Activated gamma-delta T cell treated with Interleukin-2 at 50 U/mL for 16 hours (primary cell): ENCODE measurements around the gene BMP2K.
A peak's percentile ranks its signal among the peaks of the same experiment; 100 is the strongest.

Source experiments
- DNase-seq: peaks from one replicate; pipeline ENCODE4 v3.0.0-alpha.2; 2020

Gene BMP2K

DNA sequence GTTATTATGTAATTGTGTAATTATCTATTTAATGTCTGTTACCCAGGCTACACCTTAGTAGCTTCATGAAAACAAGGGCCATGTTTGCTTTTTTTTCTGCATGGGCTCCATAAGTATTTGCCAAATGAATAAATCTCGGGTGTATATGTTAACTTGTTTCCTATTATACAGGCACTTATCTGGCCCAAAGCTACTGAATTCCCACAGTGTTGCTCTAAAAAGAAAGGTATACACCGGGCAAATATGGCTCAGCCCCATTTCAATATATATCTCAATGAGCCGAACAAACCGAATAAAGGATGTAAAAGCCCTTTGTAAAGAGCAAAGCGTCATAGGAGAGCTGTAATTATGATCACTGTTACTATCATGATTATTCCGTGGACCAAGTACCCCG lies 162.3 kb downstream of the BMP2K start:
- no peak for DNase-seq

DNA sequence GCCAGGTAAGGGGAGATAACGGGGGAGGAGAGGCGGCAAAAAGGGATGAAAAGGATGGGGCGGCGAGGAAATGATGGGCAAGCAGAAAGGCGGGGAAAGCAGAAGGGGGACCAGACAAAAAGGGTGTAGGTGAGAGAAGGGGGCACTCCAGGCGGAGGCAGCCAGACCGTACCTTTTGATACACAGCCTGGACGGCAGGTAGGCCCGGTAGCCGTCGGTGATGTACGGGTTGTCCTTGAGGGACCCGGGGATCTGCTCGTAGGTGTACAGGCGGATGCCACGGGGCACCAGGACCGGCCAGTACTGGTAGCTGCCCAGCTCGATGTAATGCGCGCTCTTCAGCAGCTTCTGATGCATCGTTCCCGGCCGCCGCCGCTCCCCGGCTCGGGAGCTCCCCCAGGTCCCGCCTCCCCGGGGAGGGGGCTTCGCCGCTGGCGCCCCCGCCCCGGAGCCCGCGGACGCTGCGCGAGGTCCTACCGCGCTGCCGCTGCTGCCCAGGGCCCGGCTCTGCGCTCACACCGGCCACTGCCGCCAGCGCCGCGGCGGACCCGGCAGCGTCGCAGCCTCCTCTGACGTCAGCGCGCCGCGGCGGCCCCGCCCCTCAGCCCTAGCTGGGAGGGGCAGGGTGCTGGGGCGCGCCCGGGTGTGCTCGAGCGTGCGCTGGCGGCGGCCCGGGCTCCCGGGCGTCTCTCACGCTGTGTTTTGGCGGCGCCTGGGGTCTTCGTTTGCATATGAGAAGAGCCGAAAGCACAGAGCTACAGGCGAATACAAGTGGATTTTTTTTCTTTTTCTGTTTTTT lies 162.9 kb downstream of the BMP2K start, which contains the start of gene PAQR3:
PAQR3 (minus strand) TSS at position 571 of the 799 bp plus-strand sequence; CDS start at position 357, 214 bp downstream.
- DNase-seq: peak; percentile 78

- DNase-seq: no peak
Observed at GRCh38 chr4:78939667-78940008, 163.5 kb downstream of the BMP2K start.

GRCh38 chr4:78940752-78941151 lies 164.6 kb downstream of the BMP2K start:
- no peak for DNase-seq

GRCh38 chr4:78944381-78944780 lies 168.2 kb downstream of the BMP2K start:
- no peak for DNase-seq

DNA sequence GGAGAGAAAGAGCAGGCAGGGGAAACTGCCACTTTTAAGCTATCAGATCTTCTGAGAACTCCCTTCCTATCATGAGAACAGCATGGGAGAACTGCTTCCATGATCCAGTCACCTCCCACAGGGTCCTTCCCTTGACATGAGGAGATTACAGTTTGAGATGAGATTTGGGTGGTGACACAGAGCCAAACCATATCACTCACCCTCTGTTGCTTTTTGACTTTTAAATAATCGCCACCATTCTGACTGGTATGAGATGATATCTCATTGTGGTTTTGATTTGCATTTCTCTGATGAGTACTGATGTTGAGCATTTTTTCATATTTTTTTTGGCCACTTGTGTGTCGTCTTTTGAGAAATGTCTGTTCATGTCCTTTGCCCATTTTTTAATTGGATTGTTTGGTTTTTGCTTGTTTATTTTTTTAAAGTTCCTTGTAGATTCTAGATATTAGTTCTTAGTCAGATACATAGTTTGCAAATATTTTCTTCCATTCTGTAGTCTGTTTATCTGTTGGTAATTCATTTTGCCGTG lies 169.6 kb downstream of the BMP2K start:
- no peak for DNase-seq

DNA sequence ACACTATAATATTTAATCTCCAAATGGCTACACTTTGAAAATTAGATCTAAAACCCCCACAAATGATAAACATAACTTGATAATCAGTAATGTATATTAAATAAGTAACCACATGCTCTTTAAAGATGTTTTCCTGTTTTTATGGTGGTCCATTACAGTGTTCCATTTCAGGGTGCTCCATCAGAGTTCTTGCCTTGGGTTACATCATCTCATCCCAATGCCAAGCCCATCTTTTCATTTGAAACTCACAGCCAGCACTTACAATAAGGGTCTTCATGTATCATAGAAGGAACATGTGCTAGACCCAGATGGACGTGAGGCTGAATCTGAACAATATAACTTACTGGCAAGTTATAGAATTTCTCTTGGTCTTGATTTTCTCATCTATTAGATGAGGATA lies 173.6 kb downstream of the BMP2K start:
- DNase-seq: no peak

GRCh38 chr4:78951862-78952472 lies 175.8 kb downstream of the BMP2K start:
- peak; percentile 7 for DNase-seq

DNA sequence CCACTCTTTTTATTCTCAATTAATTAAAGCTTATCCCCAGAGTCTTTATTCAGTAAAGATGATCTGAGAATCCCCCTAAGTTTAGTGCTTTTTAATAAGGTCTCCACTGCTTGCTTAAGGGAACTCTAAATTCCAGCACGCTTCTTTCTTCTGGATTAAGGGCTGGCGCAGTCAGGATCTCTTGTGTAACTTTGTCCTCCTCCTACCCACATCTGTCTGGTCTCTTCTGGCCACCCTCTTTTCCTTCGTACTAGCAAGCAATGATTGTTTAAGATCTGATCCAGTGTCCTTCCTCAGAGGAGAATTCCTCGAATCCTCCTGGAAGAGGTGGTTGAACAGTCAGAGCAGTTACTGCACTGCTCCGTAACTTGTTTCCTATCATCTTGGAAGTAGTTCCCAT lies 177.1 kb downstream of the BMP2K start:
- no peak for DNase-seq

- no peak for DNase-seq
Observed at GRCh38 chr4:78953769-78954666, 177.9 kb downstream of the BMP2K start.

- DNase-seq: no peak
Observed at GRCh38 chr4:78956975-78957374, 180.8 kb downstream of the BMP2K start.

GRCh38 chr4:78960926-78961325 lies 184.8 kb downstream of the BMP2K start:
- DNase-seq: no peak
